GM21529 (cell line): ENCODE data around the gene FAP.

ENCODE experiments used
- ATAC-seq: cut with Tn5 transposase; IDR thresholded peaks from one replicate; pipeline ENCODE4 v1.9.1; 2021; ENCODE audit not compliant: unreplicated experiment

FAP gene

GRCh38 chr2:162127422-162127821, 115.8 kb downstream of the FAP start:
- ATAC-seq = no peak

GRCh38 chr2:162126527-162126926, 116.7 kb downstream of the FAP start:
- ATAC-seq = no peak

- ATAC-seq = peak; percentile 96
Measured at GRCh38 chr2:162126111-162126519, 117.1 kb downstream of the FAP start.

DNA sequence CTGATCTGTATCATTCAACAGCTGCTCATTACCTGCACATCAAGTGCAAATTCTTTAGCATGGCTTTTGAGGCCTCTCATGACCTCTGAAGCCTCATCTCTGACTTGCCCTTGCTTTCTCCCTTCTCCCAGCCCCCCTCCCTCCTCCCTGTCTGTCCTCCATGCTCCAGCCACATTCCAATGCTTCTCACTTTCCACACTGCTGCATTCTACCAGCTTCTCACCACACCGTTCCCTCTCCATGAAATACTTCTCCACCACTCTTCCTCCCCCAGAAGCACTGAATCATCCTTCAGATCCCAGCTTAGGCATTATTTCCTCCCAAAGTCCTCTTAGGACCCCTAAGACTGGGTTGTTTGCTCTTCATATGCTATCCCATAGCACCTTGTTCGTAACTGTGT, 118.1 kb downstream of the FAP start:
- ATAC-seq = no peak

DNA sequence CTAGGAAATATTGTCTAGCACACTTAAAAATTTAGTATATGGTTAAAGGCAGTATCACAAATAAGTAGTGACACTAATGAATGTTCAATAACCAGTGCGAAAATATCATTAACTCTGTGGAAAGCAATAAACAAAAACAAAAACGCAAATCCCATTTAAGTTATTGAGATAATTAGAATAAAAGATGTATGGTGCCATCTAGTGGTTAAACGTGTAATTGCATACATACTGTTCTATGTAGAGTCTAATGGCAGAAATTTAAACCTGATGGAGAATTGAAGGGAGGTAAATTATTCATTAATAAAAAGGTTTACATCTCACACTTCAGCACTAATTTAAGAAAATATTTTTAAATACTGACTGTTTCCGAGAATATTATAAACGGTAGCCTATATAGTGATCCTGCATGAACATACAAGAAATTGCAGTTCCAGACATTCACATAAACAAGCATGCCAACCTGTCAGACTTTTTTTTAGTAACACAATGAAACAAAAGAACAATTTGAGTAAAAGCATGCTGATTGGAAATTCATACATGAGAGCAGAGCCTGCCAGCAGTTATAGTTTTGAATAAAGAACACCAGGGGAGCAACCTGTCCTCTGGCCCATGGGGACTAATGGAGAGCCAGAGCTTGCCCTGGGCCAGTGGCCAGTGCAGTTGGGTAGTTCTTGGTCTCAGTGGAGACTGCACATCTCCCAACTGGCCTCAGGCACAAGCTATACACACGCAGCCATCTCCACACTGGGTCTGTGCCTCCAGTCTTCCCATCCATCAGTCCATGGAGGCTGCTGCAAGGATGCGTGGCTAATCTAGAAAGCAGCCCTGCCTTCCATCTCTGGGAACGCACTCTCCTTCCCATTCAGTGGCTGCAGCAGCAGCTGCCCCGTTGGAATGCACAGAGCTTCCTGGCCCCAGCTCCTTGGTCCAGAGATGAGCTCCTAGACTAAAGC, 119.2 kb downstream of the FAP start:
- peak; percentile 42 for ATAC-seq
